ENCODE results near the gene BRINP3. TPM values are rescaled to one million over a fixed set of nuclear protein-coding genes. Genes with fewer than 3 reads are reported as not detected.

Gene BRINP3
- total and polyA plus RNA-seq, 2 experiments from 2014 or later = not detected

DNA sequence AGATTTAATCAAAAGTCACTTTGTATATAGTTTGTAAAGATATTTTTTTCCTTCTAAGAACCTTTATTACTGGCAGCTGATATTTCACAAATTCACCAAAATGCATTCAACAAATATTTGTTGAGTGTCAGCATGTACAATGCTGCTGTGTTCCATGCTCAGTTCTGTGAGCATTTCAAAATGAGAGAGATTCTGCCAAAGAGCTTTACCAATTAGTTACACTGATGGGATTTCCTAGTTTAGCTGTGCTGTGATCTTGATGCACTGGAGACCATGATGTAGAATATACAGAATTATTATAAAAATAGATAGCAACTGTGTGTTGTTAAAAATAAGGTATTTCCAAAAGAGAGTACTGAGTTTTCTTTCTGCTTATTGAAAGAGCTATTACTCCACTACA lies 225.6 kb downstream of the BRINP3 start:
- no peaks in the 10 kb centered on the region for H3K27me3 Mint-ChIP-seq (ENCODE audit: insufficient read depth, low read depth, poor library complexity)
- H3K9me3 Mint-ChIP-seq = peaks cover 5% of the 10 kb centered on the region; the same call in 1 of the 3 replicates
- Histone ChIP-seq H3K9me2 (ENCODE audit: insufficient read depth) (no peaks in the 10 kb centered on the region), H3K4me2 (no peak overlapping the region), H3K4me3 (no peak overlapping the region), H3K27me3 (ENCODE audit: insufficient read depth) (no peaks in the 10 kb centered on the region), H3K36me3 (ENCODE audit: insufficient read depth) (no peaks in the 10 kb centered on the region), H4K20me1 (replicated peaks; ENCODE audit: insufficient read depth) (no peaks in the 10 kb centered on the region), H3F3A (replicated peaks; ENCODE audit: low read depth) (no peaks in the 10 kb centered on the region), H3K4me1 (ENCODE audit: insufficient read depth) (no peaks in the 10 kb centered on the region), H3K27ac (ENCODE audit: low read depth) (no peak overlapping the region), H2AFZ (no peak overlapping the region), H3K79me2 (replicated peaks; ENCODE audit: insufficient read depth) (no peaks in the 10 kb centered on the region)
- no peaks in the 10 kb centered on the region for H3K4me1 Mint-ChIP-seq
- ATAC-seq (no peak), DNase-seq (ENCODE audit: low spot score) (no peak)
- no peaks in the 10 kb centered on the region for H3K36me3 Mint-ChIP-seq (ENCODE audit: low read depth)
- H3K27ac Mint-ChIP-seq = no peak overlapping the region
- TF ChIP-seq EZH2phosphoT487 (IDR thresholded peaks at IDR 0.05; ENCODE audit: unreplicated experiment) = no peak
- TF ChIP-seq POLR2AphosphoS5 (IDR thresholded peaks at IDR 0.05; ENCODE audit: low read depth) = no peak
- TF ChIP-seq ZNF114 (CRISPR knock-in tag; IDR thresholded peaks at IDR 0.05) = no peak
- no peak for TF ChIP-seq NANOG (IDR thresholded peaks at IDR 0.05; ENCODE audit: borderline replicate concordance)
- TF ChIP-seq JUNB (IDR thresholded peaks at IDR 0.05; ENCODE audit: unreplicated experiment) = no peak
- TF ChIP-seq EZH2 (IDR thresholded peaks at IDR 0.05; ENCODE audit: low read depth, unreplicated experiment) = no peak
- TF ChIP-seq, protein P1, sequence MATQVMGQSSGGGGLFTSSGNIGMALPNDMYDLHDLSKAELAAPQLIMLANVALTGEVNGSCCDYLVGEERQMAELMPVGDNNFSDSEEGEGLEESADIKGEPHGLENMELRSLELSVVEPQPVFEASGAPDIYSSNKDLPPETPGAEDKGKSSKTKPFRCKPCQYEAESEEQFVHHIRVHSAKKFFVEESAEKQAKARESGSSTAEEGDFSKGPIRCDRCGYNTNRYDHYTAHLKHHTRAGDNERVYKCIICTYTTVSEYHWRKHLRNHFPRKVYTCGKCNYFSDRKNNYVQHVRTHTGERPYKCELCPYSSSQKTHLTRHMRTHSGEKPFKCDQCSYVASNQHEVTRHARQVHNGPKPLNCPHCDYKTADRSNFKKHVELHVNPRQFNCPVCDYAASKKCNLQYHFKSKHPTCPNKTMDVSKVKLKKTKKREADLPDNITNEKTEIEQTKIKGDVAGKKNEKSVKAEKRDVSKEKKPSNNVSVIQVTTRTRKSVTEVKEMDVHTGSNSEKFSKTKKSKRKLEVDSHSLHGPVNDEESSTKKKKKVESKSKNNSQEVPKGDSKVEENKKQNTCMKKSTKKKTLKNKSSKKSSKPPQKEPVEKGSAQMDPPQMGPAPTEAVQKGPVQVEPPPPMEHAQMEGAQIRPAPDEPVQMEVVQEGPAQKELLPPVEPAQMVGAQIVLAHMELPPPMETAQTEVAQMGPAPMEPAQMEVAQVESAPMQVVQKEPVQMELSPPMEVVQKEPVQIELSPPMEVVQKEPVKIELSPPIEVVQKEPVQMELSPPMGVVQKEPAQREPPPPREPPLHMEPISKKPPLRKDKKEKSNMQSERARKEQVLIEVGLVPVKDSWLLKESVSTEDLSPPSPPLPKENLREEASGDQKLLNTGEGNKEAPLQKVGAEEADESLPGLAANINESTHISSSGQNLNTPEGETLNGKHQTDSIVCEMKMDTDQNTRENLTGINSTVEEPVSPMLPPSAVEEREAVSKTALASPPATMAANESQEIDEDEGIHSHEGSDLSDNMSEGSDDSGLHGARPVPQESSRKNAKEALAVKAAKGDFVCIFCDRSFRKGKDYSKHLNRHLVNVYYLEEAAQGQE (IDR thresholded peaks at IDR 0.05; ENCODE audit: unreplicated experiment) = no peak
- TF ChIP-seq CREB1 (CRISPR knock-in tag; IDR thresholded peaks at IDR 0.05; ENCODE audit: low read depth) = no peak
- no peak for TF ChIP-seq ZNF331 (CRISPR knock-in tag; IDR thresholded peaks at IDR 0.05; ENCODE audit: low read depth)
- TF ChIP-seq STAT1 (IDR thresholded peaks at IDR 0.05; ENCODE audit: unreplicated experiment) = no peak
- TF ChIP-seq, protein P2, sequence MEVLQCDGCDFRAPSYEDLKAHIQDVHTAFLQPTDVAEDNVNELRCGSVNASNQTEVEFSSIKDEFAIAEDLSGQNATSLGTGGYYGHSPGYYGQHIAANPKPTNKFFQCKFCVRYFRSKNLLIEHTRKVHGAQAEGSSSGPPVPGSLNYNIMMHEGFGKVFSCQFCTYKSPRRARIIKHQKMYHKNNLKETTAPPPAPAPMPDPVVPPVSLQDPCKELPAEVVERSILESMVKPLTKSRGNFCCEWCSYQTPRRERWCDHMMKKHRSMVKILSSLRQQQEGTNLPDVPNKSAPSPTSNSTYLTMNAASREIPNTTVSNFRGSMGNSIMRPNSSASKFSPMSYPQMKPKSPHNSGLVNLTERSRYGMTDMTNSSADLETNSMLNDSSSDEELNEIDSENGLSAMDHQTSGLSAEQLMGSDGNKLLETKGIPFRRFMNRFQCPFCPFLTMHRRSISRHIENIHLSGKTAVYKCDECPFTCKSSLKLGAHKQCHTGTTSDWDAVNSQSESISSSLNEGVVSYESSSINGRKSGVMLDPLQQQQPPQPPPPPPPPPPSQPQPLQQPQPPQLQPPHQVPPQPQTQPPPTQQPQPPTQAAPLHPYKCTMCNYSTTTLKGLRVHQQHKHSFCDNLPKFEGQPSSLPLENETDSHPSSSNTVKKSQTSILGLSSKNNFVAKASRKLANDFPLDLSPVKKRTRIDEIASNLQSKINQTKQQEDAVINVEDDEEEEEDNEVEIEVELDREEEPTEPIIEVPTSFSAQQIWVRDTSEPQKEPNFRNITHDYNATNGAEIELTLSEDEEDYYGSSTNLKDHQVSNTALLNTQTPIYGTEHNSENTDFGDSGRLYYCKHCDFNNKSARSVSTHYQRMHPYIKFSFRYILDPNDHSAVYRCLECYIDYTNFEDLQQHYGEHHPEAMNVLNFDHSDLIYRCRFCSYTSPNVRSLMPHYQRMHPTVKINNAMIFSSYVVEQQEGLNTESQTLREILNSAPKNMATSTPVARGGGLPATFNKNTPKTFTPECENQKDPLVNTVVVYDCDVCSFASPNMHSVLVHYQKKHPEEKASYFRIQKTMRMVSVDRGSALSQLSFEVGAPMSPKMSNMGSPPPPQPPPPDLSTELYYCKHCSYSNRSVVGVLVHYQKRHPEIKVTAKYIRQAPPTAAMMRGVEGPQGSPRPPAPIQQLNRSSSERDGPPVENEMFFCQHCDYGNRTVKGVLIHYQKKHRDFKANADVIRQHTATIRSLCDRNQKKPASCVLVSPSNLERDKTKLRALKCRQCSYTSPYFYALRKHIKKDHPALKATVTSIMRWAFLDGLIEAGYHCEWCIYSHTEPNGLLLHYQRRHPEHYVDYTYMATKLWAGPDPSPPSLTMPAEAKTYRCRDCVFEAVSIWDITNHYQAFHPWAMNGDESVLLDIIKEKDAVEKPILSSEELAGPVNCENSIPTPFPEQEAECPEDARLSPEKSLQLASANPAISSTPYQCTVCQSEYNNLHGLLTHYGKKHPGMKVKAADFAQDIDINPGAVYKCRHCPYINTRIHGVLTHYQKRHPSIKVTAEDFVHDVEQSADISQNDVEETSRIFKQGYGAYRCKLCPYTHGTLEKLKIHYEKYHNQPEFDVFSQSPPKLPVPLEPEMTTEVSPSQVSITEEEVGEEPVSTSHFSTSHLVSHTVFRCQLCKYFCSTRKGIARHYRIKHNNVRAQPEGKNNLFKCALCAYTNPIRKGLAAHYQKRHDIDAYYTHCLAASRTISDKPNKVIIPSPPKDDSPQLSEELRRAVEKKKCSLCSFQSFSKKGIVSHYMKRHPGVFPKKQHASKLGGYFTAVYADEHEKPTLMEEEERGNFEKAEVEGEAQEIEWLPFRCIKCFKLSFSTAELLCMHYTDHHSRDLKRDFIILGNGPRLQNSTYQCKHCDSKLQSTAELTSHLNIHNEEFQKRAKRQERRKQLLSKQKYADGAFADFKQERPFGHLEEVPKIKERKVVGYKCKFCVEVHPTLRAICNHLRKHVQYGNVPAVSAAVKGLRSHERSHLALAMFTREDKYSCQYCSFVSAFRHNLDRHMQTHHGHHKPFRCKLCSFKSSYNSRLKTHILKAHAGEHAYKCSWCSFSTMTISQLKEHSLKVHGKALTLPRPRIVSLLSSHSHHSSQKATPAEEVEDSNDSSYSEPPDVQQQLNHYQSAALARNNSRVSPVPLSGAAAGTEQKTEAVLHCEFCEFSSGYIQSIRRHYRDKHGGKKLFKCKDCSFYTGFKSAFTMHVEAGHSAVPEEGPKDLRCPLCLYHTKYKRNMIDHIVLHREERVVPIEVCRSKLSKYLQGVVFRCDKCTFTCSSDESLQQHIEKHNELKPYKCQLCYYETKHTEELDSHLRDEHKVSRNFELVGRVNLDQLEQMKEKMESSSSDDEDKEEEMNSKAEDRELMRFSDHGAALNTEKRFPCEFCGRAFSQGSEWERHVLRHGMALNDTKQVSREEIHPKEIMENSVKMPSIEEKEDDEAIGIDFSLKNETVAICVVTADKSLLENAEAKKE (CRISPR knock-in tag; IDR thresholded peaks at IDR 0.05) = no peak
- TF ChIP-seq, protein P3, sequence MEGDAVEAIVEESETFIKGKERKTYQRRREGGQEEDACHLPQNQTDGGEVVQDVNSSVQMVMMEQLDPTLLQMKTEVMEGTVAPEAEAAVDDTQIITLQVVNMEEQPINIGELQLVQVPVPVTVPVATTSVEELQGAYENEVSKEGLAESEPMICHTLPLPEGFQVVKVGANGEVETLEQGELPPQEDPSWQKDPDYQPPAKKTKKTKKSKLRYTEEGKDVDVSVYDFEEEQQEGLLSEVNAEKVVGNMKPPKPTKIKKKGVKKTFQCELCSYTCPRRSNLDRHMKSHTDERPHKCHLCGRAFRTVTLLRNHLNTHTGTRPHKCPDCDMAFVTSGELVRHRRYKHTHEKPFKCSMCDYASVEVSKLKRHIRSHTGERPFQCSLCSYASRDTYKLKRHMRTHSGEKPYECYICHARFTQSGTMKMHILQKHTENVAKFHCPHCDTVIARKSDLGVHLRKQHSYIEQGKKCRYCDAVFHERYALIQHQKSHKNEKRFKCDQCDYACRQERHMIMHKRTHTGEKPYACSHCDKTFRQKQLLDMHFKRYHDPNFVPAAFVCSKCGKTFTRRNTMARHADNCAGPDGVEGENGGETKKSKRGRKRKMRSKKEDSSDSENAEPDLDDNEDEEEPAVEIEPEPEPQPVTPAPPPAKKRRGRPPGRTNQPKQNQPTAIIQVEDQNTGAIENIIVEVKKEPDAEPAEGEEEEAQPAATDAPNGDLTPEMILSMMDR (conservative IDR thresholded peaks at IDR 0.05; ENCODE audit: low read depth in 2 of 2) = no peak
- TF ChIP-seq, protein P4, sequence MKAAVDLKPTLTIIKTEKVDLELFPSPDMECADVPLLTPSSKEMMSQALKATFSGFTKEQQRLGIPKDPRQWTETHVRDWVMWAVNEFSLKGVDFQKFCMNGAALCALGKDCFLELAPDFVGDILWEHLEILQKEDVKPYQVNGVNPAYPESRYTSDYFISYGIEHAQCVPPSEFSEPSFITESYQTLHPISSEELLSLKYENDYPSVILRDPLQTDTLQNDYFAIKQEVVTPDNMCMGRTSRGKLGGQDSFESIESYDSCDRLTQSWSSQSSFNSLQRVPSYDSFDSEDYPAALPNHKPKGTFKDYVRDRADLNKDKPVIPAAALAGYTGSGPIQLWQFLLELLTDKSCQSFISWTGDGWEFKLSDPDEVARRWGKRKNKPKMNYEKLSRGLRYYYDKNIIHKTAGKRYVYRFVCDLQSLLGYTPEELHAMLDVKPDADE (IDR thresholded peaks at IDR 0.05) = no peak
- H3K4me3 Mint-ChIP-seq = no peak overlapping the region
